Ovary (tissue), 3 donors: ENCODE data around the gene GPR157.

Experiments
- CTCF ChIP-seq, 3 donors: fragments of 450-650 bp in 2 of 3; fragments of 200-600 bp in 1 of 3; IDR thresholded peaks; one replicate each; pipeline versions ENCODE4 v1.5.1 to v1.8.0; 2016 to 2022; ENCODE audit warnings: antibody characterized with exemption in 3 of 3, mild to moderate bottlenecking in 1 of 3
- EP300 ChIP-seq: sonication (generic); formaldehyde crosslinking; IDR thresholded peaks from one replicate; pipeline ENCODE4 v1.6.1; 2017; ENCODE audit warnings: antibody characterized with exemption
- POLR2A ChIP-seq: fragments of 450-650 bp; IDR thresholded peaks from one replicate; pipeline ENCODE4 v1.6.1; 2017; ENCODE audit warnings: antibody characterized with exemption, mild to moderate bottlenecking, moderate library complexity
- donor health status: DM: no; HTN: no; CAD: no.

GRCh38 chr1:9143250-9143649, 14.3 kb upstream of the GPR157 start:
- TF ChIP-seq CTCF (IDR thresholded peaks at IDR 0.05), result no peak
- TF ChIP-seq EP300, result no peak
- TF ChIP-seq POLR2A, result no peak
